Keratinocyte (primary cell): Measurements from ENCODE around the gene GNAS-AS1. TPM values are rescaled to one million over a fixed set of nuclear protein-coding genes. Genes with fewer than 3 reads are reported as not detected.

ENCODE experiments used
- DNase-seq: peaks from one replicate; pipeline ENCODE4 v3.0.0-alpha.2; 2011; ENCODE audit warnings: low read depth, missing footprints, low spot score
- FAIRE-seq: peaks from 2 replicates; lab custom pipeline; 2011; peaks lifted over from hg19 to GRCh38; lab: Jason Lieb, UNC
- H2AFZ ChIP-seq: 2 replicates; pipeline ENCODE4 v1.6.0; 2012; ENCODE audit warnings: low read length, control low read depth, inconsistent platforms; ENCODE audit not compliant: control insufficient read depth
- H3K27ac ChIP-seq: 2 replicates; pipeline ENCODE4 v1.5.1; 2011; ENCODE audit warnings: low read length; ENCODE audit not compliant: control insufficient read depth, insufficient read depth
- H3K27me3 ChIP-seq: 3 replicates; pipeline ENCODE4 v1.6.0; 2011; ENCODE audit warnings: low read length; ENCODE audit not compliant: control insufficient read depth, insufficient read depth; ENCODE audit errors: extremely low read depth
- H3K36me3 ChIP-seq, 2 experiments: 2 replicates in 1 of 2; 3 replicates in 1 of 2; pipeline ENCODE4 v1.5.1; 2011; ENCODE audit warnings: low read length in 2 of 2, mild to moderate bottlenecking in 1 of 2; ENCODE audit not compliant: control insufficient read depth in 2 of 2, insufficient read depth in 2 of 2; ENCODE audit errors: extremely low read depth in 1 of 2
- H3K4me1 ChIP-seq: 3 replicates; pipeline ENCODE4 v1.5.1; 2011; ENCODE audit warnings: low read length; ENCODE audit not compliant: control insufficient read depth, insufficient read depth; ENCODE audit errors: extremely low read depth
- H3K4me2 ChIP-seq: 3 replicates; pipeline ENCODE4 v1.6.0; 2011; ENCODE audit warnings: low read depth, low read length; ENCODE audit not compliant: control insufficient read depth, insufficient read depth; ENCODE audit errors: extremely low read depth
- H3K4me3 ChIP-seq, 3 experiments: fragments of 200-600 bp in 1 of 3; sonication (generic) in 1 of 3; 2 replicates in 2 of 3; 3 replicates in 1 of 3; pipeline ENCODE4 v1.5.1; 2011 to 2016; ENCODE audit warnings: low read length in 3 of 3, mild to moderate bottlenecking in 3 of 3, control low read depth in 2 of 3, inconsistent platforms in 1 of 3, low read depth in 1 of 3, mixed read lengths in 1 of 3, mixed run types in 1 of 3, moderate library complexity in 1 of 3; ENCODE audit not compliant: control insufficient read depth in 2 of 3, insufficient read depth in 2 of 3; ENCODE audit errors: extremely low read depth in 1 of 3
- H3K79me2 ChIP-seq: 2 replicates; pipeline ENCODE4 v1.6.0; 2012; ENCODE audit warnings: low read length; ENCODE audit not compliant: control insufficient read depth, insufficient read depth
- H3K9ac ChIP-seq: 3 replicates; pipeline ENCODE4 v1.6.0; 2011; ENCODE audit warnings: low read length; ENCODE audit not compliant: control insufficient read depth, insufficient read depth; ENCODE audit errors: extremely low read depth
- H3K9me1 ChIP-seq: 3 replicates; pipeline ENCODE4 v1.6.0; 2011; ENCODE audit warnings: low read length; ENCODE audit not compliant: control insufficient read depth, insufficient read depth; ENCODE audit errors: extremely low read depth
- H3K9me3 ChIP-seq: 2 replicates; pipeline ENCODE4 v1.5.1; 2012; ENCODE audit warnings: low read depth, low read length; ENCODE audit not compliant: control insufficient read depth
- H4K20me1 ChIP-seq: 3 replicates; pipeline ENCODE4 v1.6.0; 2011; ENCODE audit warnings: low read length; ENCODE audit not compliant: control insufficient read depth, insufficient read depth; ENCODE audit errors: extremely low read depth
- CTCF ChIP-seq, 3 experiments: IDR thresholded peaks in 1 of 3; conservative IDR thresholded peaks in 1 of 3; optimal IDR thresholded peaks in 1 of 3; 2 replicates in 2 of 3; 3 replicates in 1 of 3; pipeline versions ENCODE3 to v1.5.1; 2011; ENCODE audit warnings: low read length in 3 of 3, mild to moderate bottlenecking in 3 of 3, moderate library complexity in 2 of 3, control low read depth in 1 of 3, inconsistent platforms in 1 of 3; ENCODE audit not compliant: insufficient read depth in 2 of 3; ENCODE audit errors: extremely low read depth in 1 of 3
- EZH2 ChIP-seq: IDR thresholded peaks from one replicate; pipeline ENCODE4 v1.6.1; 2012; ENCODE audit warnings: inconsistent platforms, mild to moderate bottlenecking, low read length, moderate library complexity
- dilution Hi-C: fragments of 300-500 bp; cut with MboI; formaldehyde crosslinking; loops from one replicate; pipeline ENCODE4 v1.7.0; 2020; ENCODE audit warnings: low sequenced_read_pairs; ENCODE audit not compliant: extremely low pct_ligation_motif_present
- polyA plus RNA-seq, 5 experiments: library from polyadenylated mRNA; depleted of rRNA in 3 of 5; stranded (reverse) in 3 of 5; stranded (forward) in 1 of 5; unstranded in 1 of 5; fragments of >200 nt; gene quantifications; 1 replicate in 1 of 5; 2 replicates in 3 of 5; 3 replicates in 1 of 5; pipeline versions ENCODE4 v1.2.1 to v1.2.3, GENCODE V29; 2011 to 2012; ENCODE audit warnings: missing spikeins in 2 of 5, low read depth in 1 of 5, low replicate concordance in 1 of 5

Gene GNAS-AS1
- polyA plus RNA-seq, 1 donor (not counting 4 experiments of a cell fraction or from before 2014, with no cell fraction given) = 0.31 TPM

- DNase-seq = no peak
- Histone ChIP-seq H3K4me3 (no peak overlapping the region), H3K9me1 (no peaks in the 10 kb centered on the region), H3K79me2 (no peaks in the 10 kb centered on the region), H4K20me1 (no peaks in the 10 kb centered on the region), H3K27me3 (peaks cover 46% of the 10 kb centered on the region), H3K36me3 (no peaks in the 10 kb centered on the region), H3K4me1 (no peaks in the 10 kb centered on the region), H3K9me3 (no peaks in the 10 kb centered on the region), H3K4me2 (no peak overlapping the region), H3K27ac (no peak overlapping the region), H2AFZ (no peak overlapping the region), H3K9ac (no peak overlapping the region)
- FAIRE-seq = no peak
- dilution Hi-C loops = no loop called here
- TF ChIP-seq CTCF (optimal IDR thresholded peaks at IDR 0.05 in 1 of 3, IDR thresholded peaks at IDR 0.05 in 1 of 3, conservative IDR thresholded peaks at IDR 0.05 in 1 of 3; ENCODE audit: extremely low read depth in 1 of 3, insufficient read depth in 2 of 3, low read length in 3 of 3) (no peak), EZH2 (no peak)
Measured at GRCh38 chr20:58811334-58811733, 39.4 kb downstream of the GNAS-AS1 start.

- H3K4me2 ChIP-seq = no peak overlapping the region
- no peaks in the 10 kb centered on the region for H3K4me1 ChIP-seq
- no peaks in the 10 kb centered on the region for H3K36me3 ChIP-seq
- no peaks in the 10 kb centered on the region for H4K20me1 ChIP-seq
- no peak overlapping the region for H3K4me3 ChIP-seq
- no peaks in the 10 kb centered on the region for H3K9me3 ChIP-seq
- no peaks in the 10 kb centered on the region for H3K79me2 ChIP-seq
- TF ChIP-seq EZH2 (no peak), CTCF (optimal IDR thresholded peaks at IDR 0.05 in 1 of 3, IDR thresholded peaks at IDR 0.05 in 1 of 3, conservative IDR thresholded peaks at IDR 0.05 in 1 of 3; ENCODE audit: extremely low read depth in 1 of 3, insufficient read depth in 2 of 3, low read length in 3 of 3) (no peak)
- DNase-seq = no peak
- dilution Hi-C loops = no loop called here
- H2AFZ ChIP-seq = no peak overlapping the region
- H3K27me3 ChIP-seq = peaks cover 47% of the 10 kb centered on the region
- no peak for FAIRE-seq
- H3K9me1 ChIP-seq = no peaks in the 10 kb centered on the region
- H3K9ac ChIP-seq = no peak overlapping the region
- no peak overlapping the region for H3K27ac ChIP-seq
Measured at GRCh38 chr20:58810879-58811250, 39.8 kb downstream of the GNAS-AS1 start.
